ENCODE data around the gene MOB1B.

- no peak for TF ChIP-seq CTCF (conservative IDR thresholded peaks at IDR 0.05; ENCODE audit: low read depth, low read length)
- TF ChIP-seq EZH2 (IDR thresholded peaks at IDR 0.05; ENCODE audit: borderline replicate concordance, low read depth, low read length, poor library complexity, severe bottlenecking), result no peak
Measured at GRCh38 chr4:70915036-70915815, 13.1 kb downstream of the MOB1B start.
